ENCODE data around the gene LHX4. TPM values are rescaled to one million over a fixed set of nuclear protein-coding genes. Genes with fewer than 3 reads are reported as not detected.

Gene LHX4
- total RNA-seq, 4 donors from 2014 or later, result not detected

DNA sequence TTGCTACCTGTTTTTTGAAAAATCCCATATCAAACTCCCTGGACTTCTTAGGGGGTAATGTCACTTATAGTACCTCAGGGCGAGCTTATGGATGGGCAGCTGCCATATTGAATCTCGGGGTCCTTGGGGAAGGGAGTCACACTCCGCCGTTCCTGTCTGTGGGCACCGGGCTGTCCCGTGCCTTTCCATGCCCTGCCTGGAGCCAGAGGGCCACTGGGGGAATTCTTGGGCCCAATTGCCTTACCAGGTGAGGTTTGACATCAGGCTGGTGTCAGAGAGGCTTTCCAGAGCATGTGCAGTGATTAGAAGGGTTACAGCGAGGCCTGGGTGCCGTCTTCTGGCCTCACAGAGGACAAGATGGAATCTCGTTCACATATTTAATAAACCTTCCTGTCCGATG is 46.6 kb upstream of the LHX4 start:
- WGBS, 2 donors, result 92 to 93% methylated on average over 10 of the region's 10 CpGs
- no peak for TF ChIP-seq EP300 (IDR thresholded peaks at IDR 0.05)
- no peak for TF ChIP-seq CTCF (IDR thresholded peaks at IDR 0.05)
- TF ChIP-seq POLR2A (IDR thresholded peaks at IDR 0.05), result no peak
- DNase-seq (ENCODE audit: low spot score in 2 of 2), result no peak
- Histone ChIP-seq H3K27ac (no peak overlapping the region), H3K36me3 (peaks cover 0 to 69% (median 4%) of the 10 kb centered on the region in 3 donors), H3K4me3 (no peak overlapping the region), H3K27me3 (no peaks in the 10 kb centered on the region), H3K4me1 (no peaks in the 10 kb centered on the region), H3K9me3 (no peaks in the 10 kb centered on the region)

- no peak for DNase-seq (ENCODE audit: low spot score in 2 of 2)
- TF ChIP-seq EP300 (IDR thresholded peaks at IDR 0.05) (no peak), POLR2A (IDR thresholded peaks at IDR 0.05) (no peak), CTCF (IDR thresholded peaks at IDR 0.05) (no peak)
- H3K4me3 ChIP-seq, result no peak overlapping the region
- H3K36me3 ChIP-seq, result peaks cover 0 to 75% (median 4%) of the 10 kb centered on the region in 3 donors
- 93 to 96% methylated on average over 9 of the region's 9 CpGs for WGBS, 2 donors
- no peaks in the 10 kb centered on the region for H3K9me3 ChIP-seq
- no peaks in the 10 kb centered on the region for H3K4me1 ChIP-seq
- no peak overlapping the region for H3K27ac ChIP-seq
- H3K27me3 ChIP-seq, result no peaks in the 10 kb centered on the region
Observed at GRCh38 chr1:180184041-180184440, 46.0 kb upstream of the LHX4 start.

DNA sequence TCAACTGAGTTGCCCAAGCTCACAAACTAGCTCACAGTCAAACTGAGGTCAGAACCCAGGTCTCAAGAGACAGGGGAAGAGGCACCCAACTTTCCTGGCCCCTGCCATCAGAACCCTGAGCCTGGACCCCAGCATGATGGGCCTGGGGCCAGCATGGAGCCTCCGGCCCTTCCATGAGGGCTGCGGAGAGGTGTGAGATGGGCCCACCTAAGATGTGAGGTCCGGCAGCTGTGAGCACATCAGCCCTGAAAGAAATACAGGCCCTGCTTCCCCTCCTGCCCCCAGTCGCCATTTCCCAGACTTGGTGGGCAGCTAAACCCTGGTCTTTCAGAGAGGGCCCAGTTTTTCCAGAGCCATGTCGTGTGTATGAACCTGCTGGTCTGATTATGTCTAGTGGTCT is 44.8 kb upstream of the LHX4 start:
- Histone ChIP-seq H3K9me3 (no peaks in the 10 kb centered on the region), H3K27me3 (no peaks in the 10 kb centered on the region), H3K4me1 (no peaks in the 10 kb centered on the region), H3K27ac (no peak overlapping the region), H3K4me3 (no peak overlapping the region), H3K36me3 (peaks cover 0 to 86% (median 4%) of the 10 kb centered on the region in 3 donors)
- DNase-seq (ENCODE audit: low spot score in 2 of 2), result no peak
- 86 to 90% methylated on average over 4 to 5 of the region's 5 CpGs for WGBS, 2 donors
- TF ChIP-seq POLR2A (IDR thresholded peaks at IDR 0.05), result no peak

- peaks cover 0 to 93% (median 4%) of the 10 kb centered on the region in 3 donors for H3K36me3 ChIP-seq
- WGBS, 2 donors, result 91 to 96% methylated on average over 8 of the region's 9 CpGs
- no peaks in the 10 kb centered on the region for H3K4me1 ChIP-seq
- no peak for DNase-seq (ENCODE audit: low spot score in 2 of 2)
- H3K27ac ChIP-seq, result no peak overlapping the region
- H3K9me3 ChIP-seq, result no peaks in the 10 kb centered on the region
- no peaks in the 10 kb centered on the region for H3K27me3 ChIP-seq
- H3K4me3 ChIP-seq, result no peak overlapping the region
- TF ChIP-seq EP300 (IDR thresholded peaks at IDR 0.05), result no peak
- TF ChIP-seq CTCF (IDR thresholded peaks at IDR 0.05), result no peak
- no peak for TF ChIP-seq POLR2A (IDR thresholded peaks at IDR 0.05)
Observed at GRCh38 chr1:180185971-180186645, 44.0 kb upstream of the LHX4 start.

- H3K36me3 ChIP-seq, result peaks cover 0 to 97% (median 4%) of the 10 kb centered on the region in 3 donors
- DNase-seq (ENCODE audit: low spot score in 2 of 2), result no peak
- no peaks in the 10 kb centered on the region for H3K4me1 ChIP-seq
- TF ChIP-seq EP300 (IDR thresholded peaks at IDR 0.05) (no peak), POLR2A (IDR thresholded peaks at IDR 0.05) (no peak), CTCF (IDR thresholded peaks at IDR 0.05) (no peak)
- H3K27me3 ChIP-seq, result no peaks in the 10 kb centered on the region
- H3K9me3 ChIP-seq, result no peaks in the 10 kb centered on the region
- H3K27ac ChIP-seq, result no peak overlapping the region
- no peak overlapping the region for H3K4me3 ChIP-seq
- WGBS, 2 donors, result 45 to 55% methylated on average over 8 of the region's 8 CpGs
Observed at GRCh38 chr1:180186831-180187230, 43.2 kb upstream of the LHX4 start.

All from tibial nerve (tissue), 4 donors.